HCT116 (cell line): ENCODE results near the gene TMEM178B. TPM values are rescaled to one million over a fixed set of nuclear protein-coding genes. Genes with fewer than 3 reads are reported as not detected.

ENCODE experiments used
- ATAC-seq: fragments of 200-7000 bp; cut with Tn5 transposase; 2 replicates; pipeline ENCODE4 v1.9.1; 2020; ENCODE audit warnings: mild to moderate bottlenecking, moderate library complexity
- BruUV-seq: library from RNA; stranded (reverse); fragments of 400-500 nt; replicated peaks from 2 replicates; lab custom pipeline; 2021; lab: Mats Ljungman, UMichigan
- CTCF ChIA-PET: fragments of 300-600 bp; sonication (Branson Sonifier 250); formaldehyde crosslinking; loops from one replicate; lab custom pipeline; 2021; ENCODE audit warnings: antibody characterized with exemption; lab: Charles Lee
- POLR2A ChIA-PET: fragments of 300-600, 350-600 bp; sonication (Branson Sonifier 250); formaldehyde crosslinking; loops from one replicate; lab custom pipeline; 2021; ENCODE audit warnings: antibody characterized with exemption; lab: Charles Lee
- RAD21 ChIA-PET, 2 experiments: fragments of 300-600 bp; sonication (Branson Sonifier 250); formaldehyde crosslinking; loops; one replicate each; lab custom pipeline; 2023; ENCODE audit warnings: low total read pairs in 2 of 2; ENCODE audit not compliant: uncharacterized antibody in 2 of 2, unreplicated experiment in 2 of 2, low non-redundant PET in 1 of 2; lab: Charles Lee
- DNase-seq: peaks from one replicate; pipeline ENCODE4 v3.0.0-alpha.2; 2010; ENCODE audit warnings: low read depth, low spot score
- H2AFZ ChIP-seq: fragments of 200-600 bp; shearing (Covaris generic), sonication (generic); 2 replicates; pipeline ENCODE4 v1.6.1; 2017; ENCODE audit warnings: low read depth, mixed run types, mixed read lengths, antibody characterized with exemption, low read length; ENCODE audit not compliant: poor library complexity, severe bottlenecking
- H3K27ac ChIP-seq: 2 replicates; pipeline ENCODE4 v1.5.1; 2012; ENCODE audit warnings: low read depth, low read length
- H3K27me3 ChIP-seq: fragments of 200-600 bp; sonication (generic); 2 replicates; pipeline ENCODE4 v1.6.1; 2016; ENCODE audit warnings: mixed run types, low read length, mixed read lengths; ENCODE audit not compliant: insufficient read depth
- H3K36me3 ChIP-seq, 2 experiments: fragments of 200-500 bp in 1 of 2; fragments of 200-600 bp in 1 of 2; sonication (Bioruptor generic) in 1 of 2; sonication (generic) in 1 of 2; 2 replicates each; pipeline versions ENCODE4 v1.5.1 to v1.6.1; 2014 to 2016; ENCODE audit warnings: low read length in 2 of 2, inconsistent platforms in 1 of 2, mixed read lengths in 1 of 2, mixed run types in 1 of 2; ENCODE audit not compliant: insufficient read depth in 2 of 2, control insufficient read depth in 1 of 2
- H3K4me1 ChIP-seq, 2 experiments: fragments of 200-600 bp in 1 of 2; sonication (generic) in 1 of 2; 2 replicates each; pipeline versions ENCODE4 v1.5.1 to v1.6.1; 2012 to 2017; ENCODE audit warnings: low read length in 2 of 2, inconsistent platforms in 1 of 2, mild to moderate bottlenecking in 1 of 2, mixed read lengths in 1 of 2, mixed run types in 1 of 2, moderate library complexity in 1 of 2; ENCODE audit not compliant: insufficient read depth in 2 of 2, control insufficient read depth in 1 of 2
- H3K4me2 ChIP-seq: fragments of 200-600 bp; sonication (generic); 2 replicates; pipeline ENCODE4 v1.6.1; 2017; ENCODE audit warnings: mixed run types, low read length, mixed read lengths
- H3K4me3 ChIP-seq, 2 experiments: fragments of 200-600 bp in 1 of 2; sonication (generic) in 1 of 2; replicated peaks in 1 of 2; 2 replicates each; pipeline ENCODE4 v1.5.1; 2011 to 2016; ENCODE audit warnings: low read length in 2 of 2, control low read depth in 1 of 2, low read depth in 1 of 2, mild to moderate bottlenecking in 1 of 2, mixed read lengths in 1 of 2, mixed run types in 1 of 2
- H3K79me2 ChIP-seq: fragments of 200-600 bp; sonication (generic); 2 replicates; pipeline ENCODE4 v1.6.1; 2017; ENCODE audit warnings: mild to moderate bottlenecking, mixed run types, low read length, moderate library complexity, mixed read lengths; ENCODE audit not compliant: insufficient read depth
- H3K9ac ChIP-seq: fragments of 200-600 bp; sonication (generic); 2 replicates; pipeline ENCODE4 v1.6.1; 2016; ENCODE audit warnings: low read length, mixed read lengths
- H3K9me2 ChIP-seq: fragments of 200-600 bp; sonication (generic), shearing (Covaris generic); 2 replicates; pipeline ENCODE4 v1.6.1; 2017; ENCODE audit warnings: mixed run types, mild to moderate bottlenecking, moderate library complexity; ENCODE audit not compliant: insufficient read depth
- H3K9me3 ChIP-seq, 2 experiments: fragments of 200-500 bp in 1 of 2; fragments of 200-600 bp in 1 of 2; sonication (Bioruptor generic) in 1 of 2; sonication (generic) in 1 of 2; 2 replicates each; pipeline ENCODE4 v1.6.1; 2014 to 2017; ENCODE audit warnings: low read length in 2 of 2, mixed read lengths in 2 of 2, inconsistent platforms in 1 of 2, low read depth in 1 of 2, mild to moderate bottlenecking in 1 of 2, mixed run types in 1 of 2, moderate library complexity in 1 of 2; ENCODE audit not compliant: control insufficient read depth in 1 of 2, insufficient read depth in 1 of 2
- H4K20me1 ChIP-seq: fragments of 200-600 bp; sonication (generic), shearing (Covaris generic); 2 replicates; pipeline ENCODE4 v1.6.1; 2017; ENCODE audit warnings: mixed run types, mild to moderate bottlenecking, moderate library complexity; ENCODE audit not compliant: insufficient read depth
- EZH2phosphoT487 ChIP-seq: fragments of 200-600 bp; IDR thresholded peaks from 2 replicates; pipeline ENCODE4 v1.6.1; 2018; ENCODE audit warnings: antibody characterized with exemption, borderline replicate concordance
- POLR2A ChIP-seq: IDR thresholded peaks from 2 replicates; pipeline ENCODE4 v1.7.0; 2011; ENCODE audit warnings: borderline replicate concordance; ENCODE audit not compliant: insufficient read depth, insufficient read length; ENCODE audit errors: extremely low read depth
- RAD21 ChIP-seq: IDR thresholded peaks from 2 replicates; pipeline ENCODE4 v1.6.1; 2012; ENCODE audit warnings: low read depth, mild to moderate bottlenecking
- SP1 ChIP-seq: IDR thresholded peaks from 2 replicates; pipeline ENCODE4 v1.6.1; 2012; ENCODE audit warnings: low read depth
- TCF7L2 ChIP-seq: IDR thresholded peaks from 2 replicates; pipeline ENCODE4 v1.7.0; 2011; ENCODE audit warnings: borderline replicate concordance, inconsistent platforms; ENCODE audit not compliant: insufficient read depth, insufficient read length; ENCODE audit errors: extremely low read depth
- ZFX ChIP-seq: fragments of 450-650 bp; IDR thresholded peaks from 2 replicates; pipeline ENCODE4 v1.6.1; 2017
- intact Hi-C: fragments of 100-400 bp; cut with micrococcal nuclease; formaldehyde crosslinking; loops from 2 replicates; pipeline ENCODE4 v1.10.0; 2022
- total RNA-seq: library from RNA; stranded (reverse); gene quantifications from one replicate; pipeline ENCODE4 v1.2.1, GENCODE V29; 2021; ENCODE audit not compliant: unreplicated experiment
- TF ChIP-seq, protein P1 (sequence below), 3 experiments: fragments of 200-600 bp in 1 of 3; sonication (generic) in 1 of 3; IDR thresholded peaks in 2 of 3; conservative IDR thresholded peaks in 1 of 3; 2 replicates each; pipeline ENCODE4 v1.5.1; 2012 to 2017; ENCODE audit warnings: low read depth in 2 of 3, low read length in 2 of 3, antibody characterized with exemption in 1 of 3, borderline replicate concordance in 1 of 3, control low read depth in 1 of 3, mild to moderate bottlenecking in 1 of 3, mixed read lengths in 1 of 3, mixed run types in 1 of 3, moderate library complexity in 1 of 3; ENCODE audit not compliant: insufficient read depth in 1 of 3

TMEM178B gene
- total RNA-seq, 1 experiment from 2014 or later, result 0.02 TPM

DNA sequence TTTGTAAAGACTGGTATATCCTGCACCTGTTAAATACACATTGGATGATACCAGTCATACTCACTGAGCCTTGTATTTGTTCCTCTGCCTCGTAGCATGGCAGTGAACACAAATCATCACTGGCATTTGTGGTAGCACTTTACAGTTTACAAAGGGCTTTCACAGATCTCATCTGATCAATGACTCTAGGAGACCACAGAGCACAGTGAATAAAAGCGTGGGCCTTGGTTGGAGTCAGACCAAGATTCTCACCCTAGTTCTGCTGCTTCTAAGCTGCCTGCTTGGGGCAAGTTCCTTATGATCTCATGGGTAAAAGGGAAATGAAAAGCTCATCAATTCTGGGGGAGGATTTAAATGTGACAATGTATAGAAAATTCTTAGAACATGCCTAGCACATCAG, 347.4 kb downstream of the TMEM178B start:
- H3K9me2 ChIP-seq, result no peaks in the 10 kb centered on the region
- CTCF ChIA-PET, result no interaction called here

DNA sequence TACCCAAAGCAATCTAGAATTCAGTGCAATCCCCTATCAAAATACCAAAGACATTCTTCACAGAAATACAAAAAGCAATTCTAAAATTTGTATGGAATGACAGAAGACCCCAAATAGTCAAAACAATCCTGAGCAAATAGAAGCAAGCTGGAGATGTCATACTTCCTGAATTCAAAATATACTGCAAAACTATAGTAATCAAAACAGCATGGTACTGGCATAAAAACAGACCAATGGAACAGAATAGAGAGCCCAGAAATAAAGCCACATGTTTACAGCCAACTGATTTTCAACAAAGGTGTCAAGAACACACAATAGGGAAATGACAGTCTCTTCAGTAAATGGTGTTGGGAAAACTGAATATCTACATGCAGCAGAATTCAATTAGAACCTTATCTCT, 353.3 kb downstream of the TMEM178B start:
- peaks cover 17% of the 10 kb centered on the region for H3K27me3 ChIP-seq
- no peaks in the 10 kb centered on the region for H3K4me1 ChIP-seq
- intact Hi-C loops, result no loop called here
- H3K36me3 ChIP-seq, result no peaks in the 10 kb centered on the region
- BruUV-seq, result no TSS peak
- H3K9me3 ChIP-seq, result no peaks in the 10 kb centered on the region
- H3K27ac ChIP-seq, result no peak overlapping the region
- H4K20me1 ChIP-seq, result no peaks in the 10 kb centered on the region
- ATAC-seq, result no peak
- H3K9me2 ChIP-seq, result no peaks in the 10 kb centered on the region
- POLR2A ChIA-PET, result no interaction called here
- H3K9ac ChIP-seq, result no peak overlapping the region
- DNase-seq, result no peak
- CTCF ChIA-PET, result no interaction called here
- no peak overlapping the region for H3K4me2 ChIP-seq
- RAD21 ChIA-PET, result no interaction called here
- TF ChIP-seq EZH2phosphoT487 (no peak), POLR2A (no peak), SP1 (no peak)
- no peak overlapping the region for H3K4me3 ChIP-seq
- H2AFZ ChIP-seq, result no peak overlapping the region
- H3K79me2 ChIP-seq, result no peaks in the 10 kb centered on the region

More for the DNA sequence above, 347.4 kb downstream of the TMEM178B start:
- Histone ChIP-seq H3K36me3 (no peaks in the 10 kb centered on the region), H3K27me3 (peaks cover 26% of the 10 kb centered on the region), H3K9ac (no peak overlapping the region), H4K20me1 (no peaks in the 10 kb centered on the region), H3K27ac (no peak overlapping the region), H3K4me1 (no peaks in the 10 kb centered on the region), H3K79me2 (no peaks in the 10 kb centered on the region), H2AFZ (no peak overlapping the region), H3K9me3 (no peaks in the 10 kb centered on the region), H3K4me2 (no peak overlapping the region), H3K4me3 (no peak overlapping the region)
- no peak for ATAC-seq
- BruUV-seq, result no TSS peak
- TF ChIP-seq ZFX, result no peak
- TF ChIP-seq RAD21, result no peak
- TF ChIP-seq, protein P1, sequence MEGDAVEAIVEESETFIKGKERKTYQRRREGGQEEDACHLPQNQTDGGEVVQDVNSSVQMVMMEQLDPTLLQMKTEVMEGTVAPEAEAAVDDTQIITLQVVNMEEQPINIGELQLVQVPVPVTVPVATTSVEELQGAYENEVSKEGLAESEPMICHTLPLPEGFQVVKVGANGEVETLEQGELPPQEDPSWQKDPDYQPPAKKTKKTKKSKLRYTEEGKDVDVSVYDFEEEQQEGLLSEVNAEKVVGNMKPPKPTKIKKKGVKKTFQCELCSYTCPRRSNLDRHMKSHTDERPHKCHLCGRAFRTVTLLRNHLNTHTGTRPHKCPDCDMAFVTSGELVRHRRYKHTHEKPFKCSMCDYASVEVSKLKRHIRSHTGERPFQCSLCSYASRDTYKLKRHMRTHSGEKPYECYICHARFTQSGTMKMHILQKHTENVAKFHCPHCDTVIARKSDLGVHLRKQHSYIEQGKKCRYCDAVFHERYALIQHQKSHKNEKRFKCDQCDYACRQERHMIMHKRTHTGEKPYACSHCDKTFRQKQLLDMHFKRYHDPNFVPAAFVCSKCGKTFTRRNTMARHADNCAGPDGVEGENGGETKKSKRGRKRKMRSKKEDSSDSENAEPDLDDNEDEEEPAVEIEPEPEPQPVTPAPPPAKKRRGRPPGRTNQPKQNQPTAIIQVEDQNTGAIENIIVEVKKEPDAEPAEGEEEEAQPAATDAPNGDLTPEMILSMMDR (IDR thresholded peaks at IDR 0.05 in 2 of 3, conservative IDR thresholded peaks at IDR 0.05 in 1 of 3; ENCODE audit: borderline replicate concordance in 1 of 3, insufficient read depth in 1 of 3, low read depth in 2 of 3, low read length in 2 of 3), result no peak
- no peak for TF ChIP-seq TCF7L2
- ChIA-PET RAD21 (interaction anchor here in 1 of 2 experiments (0.5 kb wide), 1 partner anchor 177 kb away, joined by 7 read pairs; no protein-coding TSS in a partner anchor), POLR2A (no interaction called here)
- intact Hi-C loops, result no loop called here
- DNase-seq, result no peak
